CD8-positive, alpha-beta memory T cell (primary cell): Measurements from ENCODE around the gene OR1E2. TPM values are rescaled to one million over a fixed set of nuclear protein-coding genes. Genes with fewer than 3 reads are reported as not detected.
A peak's percentile ranks its signal among the peaks of the same experiment; 100 is the strongest.

ENCODE experiments used
- CTCF ChIA-PET: fragments of 350-600 bp; sonication (Branson Sonifier 250); formaldehyde crosslinking; loops from one replicate; lab custom pipeline; 2021; ENCODE audit warnings: antibody characterized with exemption; lab: Charles Lee
- POLR2A ChIA-PET: fragments of 350-600 bp; sonication (Branson Sonifier 250); formaldehyde crosslinking; loops from one replicate; lab custom pipeline; 2021; ENCODE audit warnings: antibody characterized with exemption; lab: Charles Lee
- DNase-seq, 5 donors: peaks; one replicate each; pipeline versions ENCODE4 v3.0.0 to v3.0.0-alpha.2; 2020 to 2022; ENCODE audit warnings: mixed read lengths in 1 of 5
- H3K27ac ChIP-seq: one replicate; pipeline ENCODE4 v1.7.0; 2013; ENCODE audit warnings: low read depth, mild to moderate bottlenecking, low read length, moderate library complexity
- H3K27me3 ChIP-seq: 2 replicates; pipeline ENCODE4 v1.7.0; 2013; ENCODE audit warnings: low read length, mild to moderate bottlenecking; ENCODE audit not compliant: insufficient read depth, poor library complexity, severe bottlenecking
- H3K36me3 ChIP-seq: 2 replicates; pipeline ENCODE4 v1.7.0; 2013; ENCODE audit warnings: mild to moderate bottlenecking, low read length, moderate library complexity; ENCODE audit not compliant: insufficient read depth
- H3K4me1 ChIP-seq: 2 replicates; pipeline ENCODE4 v1.7.0; 2013; ENCODE audit warnings: mild to moderate bottlenecking, low read length, moderate library complexity; ENCODE audit not compliant: insufficient read depth
- H3K4me3 ChIP-seq: 2 replicates; pipeline ENCODE4 v1.7.0; 2013; ENCODE audit warnings: mild to moderate bottlenecking, low read length
- H3K9me3 ChIP-seq: 2 replicates; pipeline ENCODE4 v1.7.0; 2013; ENCODE audit warnings: mild to moderate bottlenecking, low read length
- H3K27ac Mint-ChIP-seq, 8 donors: one replicate each; pipeline ENCODE4 v1.8.0; 2020 to 2021; ENCODE audit warnings: mixed read lengths in 8 of 8, mild to moderate bottlenecking in 6 of 8, inconsistent platforms in 3 of 8, moderate library complexity in 3 of 8
- H3K27me3 Mint-ChIP-seq, 2 donors: one replicate each; pipeline ENCODE4 v1.8.0; 2020 to 2021; ENCODE audit warnings: mixed read lengths in 2 of 2, mild to moderate bottlenecking in 1 of 2, moderate library complexity in 1 of 2
- H3K36me3 Mint-ChIP-seq, 3 donors: one replicate each; pipeline ENCODE4 v1.8.0; 2020 to 2021; ENCODE audit warnings: mixed read lengths in 3 of 3, inconsistent platforms in 1 of 3, mild to moderate bottlenecking in 1 of 3
- H3K4me1 Mint-ChIP-seq, 3 donors: one replicate each; pipeline ENCODE4 v1.8.0; 2020 to 2021; ENCODE audit warnings: mixed read lengths in 3 of 3, inconsistent platforms in 1 of 3, mild to moderate bottlenecking in 1 of 3
- H3K4me3 Mint-ChIP-seq, 7 donors: one replicate each; pipeline ENCODE4 v1.8.0; 2020 to 2021; ENCODE audit warnings: mixed read lengths in 7 of 7, mild to moderate bottlenecking in 6 of 7, moderate library complexity in 4 of 7, inconsistent platforms in 2 of 7
- H3K9me3 Mint-ChIP-seq, 5 donors: one replicate each; pipeline ENCODE4 v1.8.0; 2020 to 2022; ENCODE audit warnings: mixed read lengths in 5 of 5, mild to moderate bottlenecking in 3 of 5, moderate library complexity in 2 of 5, inconsistent platforms in 1 of 5
- polyA plus RNA-seq: library from polyadenylated mRNA; unstranded; fragments of 300-500 nt; fragmentation: Illumina TruSeq; gene quantifications from one replicate; pipeline ENCODE4 v1.2.3, GENCODE V29; 2021
- total RNA-seq, 2 experiments: library from RNA; stranded (reverse); gene quantifications; one replicate each; pipeline ENCODE4 v1.2.3, GENCODE V29; 2021

Gene OR1E2, protein sequence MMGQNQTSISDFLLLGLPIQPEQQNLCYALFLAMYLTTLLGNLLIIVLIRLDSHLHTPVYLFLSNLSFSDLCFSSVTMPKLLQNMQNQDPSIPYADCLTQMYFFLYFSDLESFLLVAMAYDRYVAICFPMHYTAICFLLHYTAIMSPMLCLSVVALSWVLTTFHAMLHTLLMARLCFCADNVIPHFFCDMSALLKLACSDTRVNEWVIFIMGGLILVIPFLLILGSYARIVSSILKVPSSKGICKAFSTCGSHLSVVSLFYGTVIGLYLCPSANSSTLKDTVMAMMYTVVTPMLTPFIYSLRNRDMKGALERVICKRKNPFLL
- total RNA-seq (not detected), polyA plus RNA-seq (not detected)

DNA sequence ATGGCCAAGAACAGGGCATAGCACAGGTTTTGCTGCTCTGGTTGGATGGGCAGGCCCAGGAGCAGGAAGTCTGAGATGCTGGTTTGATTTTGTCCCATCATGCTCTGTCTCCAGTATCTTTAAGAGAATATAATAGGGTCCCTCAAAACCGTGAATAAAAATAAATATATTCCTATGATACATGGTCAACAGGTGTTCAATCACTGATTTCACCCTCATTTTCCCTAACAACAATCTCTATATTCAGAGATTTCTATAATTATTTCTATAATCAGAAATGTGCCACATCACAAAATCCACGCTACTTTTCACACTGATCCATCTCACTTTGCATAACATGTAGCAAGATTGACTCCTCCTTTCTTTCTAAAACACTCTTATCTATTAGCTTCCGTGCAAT is at the start of gene OR1E2:
Gene OR1E2, minus strand, starts transcription at position 101 of the 400 bp plus-strand sequence. Its CDS starts 0 bp downstream, at position 101.
- no peak within 1 kb of the TSS for H3K4me3 Mint-ChIP-seq
- peaks cover 0 to 2% (median 0%) of the 10 kb centered on the region in 3 donors for H3K36me3 Mint-ChIP-seq
- H3K4me1 Mint-ChIP-seq, result no peaks in the 10 kb centered on the region
- H3K27ac Mint-ChIP-seq, result no peak within 1 kb of the TSS
- peaks cover 22 to 34% of the 10 kb centered on the region in 2 donors for H3K27me3 Mint-ChIP-seq
- ChIA-PET CTCF (no interaction called here), POLR2A (no interaction called here)
- no peaks in the 10 kb centered on the region for H3K36me3 ChIP-seq
- H3K27ac ChIP-seq, result no peak within 1 kb of the TSS
- H3K4me3 ChIP-seq, result no peak within 1 kb of the TSS
- H3K9me3 ChIP-seq, result no peaks in the 10 kb centered on the region
- peaks cover 2 to 18% (median 4%) of the 10 kb centered on the region in 5 donors for H3K9me3 Mint-ChIP-seq
- H3K4me1 ChIP-seq, result no peaks in the 10 kb centered on the region
- no peaks in the 10 kb centered on the region for H3K27me3 ChIP-seq
- no peak for DNase-seq

DNA sequence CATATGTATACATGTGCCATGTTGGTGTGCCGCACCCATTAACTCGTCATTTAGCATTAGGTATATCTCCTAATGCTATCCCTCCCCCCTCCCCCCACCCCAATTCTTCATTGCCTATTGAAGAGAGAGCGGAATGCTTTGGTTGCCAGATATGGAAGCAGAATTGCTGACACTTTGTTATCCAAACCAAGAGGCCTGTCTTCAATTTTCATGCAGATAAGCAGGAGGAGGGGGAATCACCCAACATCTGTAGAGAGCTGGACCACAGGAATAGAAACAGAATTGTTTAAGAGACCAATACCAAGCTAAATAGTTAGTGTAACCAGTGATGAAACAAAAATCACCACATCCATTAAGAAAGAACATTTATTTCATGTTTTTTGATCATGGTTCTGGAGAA is 49.2 kb upstream of the OR1E2 start:
- peaks cover 10 to 44% of the 10 kb centered on the region in 2 donors for H3K27me3 Mint-ChIP-seq
- DNase-seq, result no peak
- no peaks in the 10 kb centered on the region for H3K9me3 ChIP-seq
- no peaks in the 10 kb centered on the region for H3K9me3 Mint-ChIP-seq
- H3K4me1 ChIP-seq, result no peaks in the 10 kb centered on the region
- H3K27me3 ChIP-seq, result peaks cover 6% of the 10 kb centered on the region
- ChIA-PET CTCF (no interaction called here), POLR2A (no interaction called here)
- H3K36me3 ChIP-seq, result no peaks in the 10 kb centered on the region
- no peaks in the 10 kb centered on the region for H3K36me3 Mint-ChIP-seq
- no peaks in the 10 kb centered on the region for H3K4me1 Mint-ChIP-seq
- no peak overlapping the region for H3K4me3 ChIP-seq
- no peak overlapping the region for H3K27ac ChIP-seq
- no peak overlapping the region for H3K27ac Mint-ChIP-seq
- no peak overlapping the region for H3K4me3 Mint-ChIP-seq

DNA sequence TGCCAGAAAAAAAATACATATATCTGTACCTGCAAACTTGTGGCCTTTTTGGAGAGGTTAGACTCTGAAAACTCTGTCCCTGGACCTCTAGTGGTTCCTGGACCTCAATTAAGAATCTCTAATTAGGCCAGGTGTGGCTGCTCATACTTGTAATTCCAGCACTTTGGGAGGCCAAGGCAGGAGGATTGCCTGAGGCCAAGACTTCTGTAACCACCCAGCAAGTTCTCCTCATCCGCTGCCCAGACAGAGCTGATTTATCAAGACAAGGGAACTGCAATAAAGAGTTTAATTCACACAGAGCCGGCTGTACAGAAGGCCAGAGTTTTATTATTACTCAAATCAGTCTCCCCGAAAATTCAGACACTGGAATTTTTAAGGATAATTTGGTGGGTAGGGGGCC is 46.3 kb upstream of the OR1E2 start:
- POLR2A ChIA-PET, result no interaction called here
- H3K9me3 Mint-ChIP-seq, result no peaks in the 10 kb centered on the region
- H3K36me3 ChIP-seq, result no peaks in the 10 kb centered on the region

DNA sequence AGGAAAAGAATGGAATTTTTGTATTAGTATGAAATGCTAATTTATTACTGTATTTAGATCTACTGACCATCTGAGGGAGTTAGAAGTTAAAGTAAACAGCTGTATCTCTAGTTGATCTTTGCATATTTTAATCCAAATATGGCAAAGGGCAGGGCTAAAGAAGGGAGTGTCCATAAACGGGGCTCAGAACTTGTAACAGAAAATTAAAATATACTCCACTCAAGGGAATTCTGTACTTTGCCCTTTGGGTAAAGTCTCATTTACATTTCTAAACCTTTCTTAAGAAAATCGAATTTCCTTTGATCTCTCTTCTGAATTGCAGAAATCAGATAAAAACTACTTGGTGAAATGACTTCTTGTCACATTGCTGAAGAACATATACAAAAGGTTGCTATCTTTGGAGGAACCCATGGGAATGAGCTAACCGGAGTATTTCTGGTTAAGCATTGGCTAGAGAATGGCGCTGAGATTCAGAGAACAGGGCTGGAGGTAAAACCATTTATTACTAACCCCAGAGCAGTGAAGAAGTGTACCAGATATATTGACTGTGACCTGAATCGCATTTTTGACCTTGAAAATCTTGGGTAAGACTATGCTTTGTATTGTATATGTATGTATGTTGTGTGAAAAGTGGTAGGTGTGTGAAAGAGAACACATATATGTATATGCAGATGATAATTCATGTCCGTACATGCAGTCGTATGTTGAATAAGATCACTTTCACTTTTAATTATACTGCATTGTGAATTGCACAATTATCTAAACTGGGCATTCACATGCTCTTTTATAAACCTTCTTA is 42.4 kb upstream of the OR1E2 start, which contains the start of gene ASPA:
Gene ASPA, plus strand, starts transcription at position 186 of the 799 bp plus-strand sequence. Its CDS starts 163 bp downstream, at position 349.
- Mint-ChIP-seq H3K27me3 (peaks cover 2 to 17% of the 10 kb centered on the region in 2 donors), H3K9me3 (no peaks in the 10 kb centered on the region), H3K4me1 (peaks cover 2 to 9% (median 6%) of the 10 kb centered on the region in 3 donors), H3K36me3 (no peaks in the 10 kb centered on the region), H3K27ac (no peak within 1 kb of the TSS), H3K4me3 (peak within 1 kb of the TSS; percentile 12 to 70 (median 42))
- H3K27ac ChIP-seq, result no peak within 1 kb of the TSS
- DNase-seq, result no peak
- H3K27me3 ChIP-seq, result peaks cover 6% of the 10 kb centered on the region
- H3K4me1 ChIP-seq, result no peaks in the 10 kb centered on the region
- H3K36me3 ChIP-seq, result no peaks in the 10 kb centered on the region
- ChIA-PET CTCF (no interaction called here), POLR2A (no interaction called here)
- H3K9me3 ChIP-seq, result no peaks in the 10 kb centered on the region
- H3K4me3 ChIP-seq, result no peak within 1 kb of the TSS

More for the DNA sequence above, 46.3 kb upstream of the OR1E2 start:
- CTCF ChIA-PET, result no interaction called here
- peaks cover 2 to 9% (median 6%) of the 10 kb centered on the region in 3 donors for H3K4me1 Mint-ChIP-seq
- H3K27ac Mint-ChIP-seq, result no peak overlapping the region
- DNase-seq, result no peak
- Histone ChIP-seq H3K27me3 (peaks cover 6% of the 10 kb centered on the region), H3K4me1 (no peaks in the 10 kb centered on the region), H3K9me3 (no peaks in the 10 kb centered on the region), H3K27ac (no peak overlapping the region), H3K4me3 (no peak overlapping the region)
- no peak overlapping the region for H3K4me3 Mint-ChIP-seq
- H3K27me3 Mint-ChIP-seq, result peaks cover 5 to 30% of the 10 kb centered on the region in 2 donors
- no peaks in the 10 kb centered on the region for H3K36me3 Mint-ChIP-seq

DNA sequence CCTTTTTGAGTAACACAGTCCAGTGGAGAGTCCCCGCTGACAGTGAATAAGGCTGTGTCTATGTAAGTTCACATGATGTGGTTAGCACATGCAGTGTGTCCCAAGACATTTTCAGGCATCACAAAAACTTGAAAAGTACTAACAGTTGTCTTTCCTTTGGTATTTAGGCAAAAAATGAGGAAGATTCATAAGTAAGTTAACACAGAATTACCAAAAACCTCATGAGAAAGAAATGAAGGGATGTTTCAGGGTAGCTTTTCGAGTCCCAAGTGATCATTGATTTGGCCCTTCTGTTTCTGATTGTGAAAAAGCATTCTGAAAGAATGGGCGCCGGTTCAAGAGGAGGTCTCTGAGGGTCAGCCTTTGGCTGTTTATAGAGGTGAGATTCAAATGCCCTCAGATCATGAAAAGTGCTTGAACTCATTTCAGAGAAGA is 41.6 kb upstream of the OR1E2 start:
- peaks cover 6% of the 10 kb centered on the region for H3K27me3 ChIP-seq
- H3K4me1 ChIP-seq, result no peaks in the 10 kb centered on the region
- no peaks in the 10 kb centered on the region for H3K36me3 Mint-ChIP-seq
- ChIA-PET CTCF (no interaction called here), POLR2A (no interaction called here)
- no peak overlapping the region for H3K27ac ChIP-seq
- H3K4me3 Mint-ChIP-seq, result no peak overlapping the region
- DNase-seq, result no peak
- H3K9me3 ChIP-seq, result no peaks in the 10 kb centered on the region
- peaks cover 3 to 13% of the 10 kb centered on the region in 2 donors for H3K27me3 Mint-ChIP-seq
- H3K4me1 Mint-ChIP-seq, result peaks cover 2 to 9% (median 6%) of the 10 kb centered on the region in 3 donors
- H3K4me3 ChIP-seq, result no peak overlapping the region
- no peaks in the 10 kb centered on the region for H3K36me3 ChIP-seq
- no peak overlapping the region for H3K27ac Mint-ChIP-seq
- H3K9me3 Mint-ChIP-seq, result no peaks in the 10 kb centered on the region

DNA sequence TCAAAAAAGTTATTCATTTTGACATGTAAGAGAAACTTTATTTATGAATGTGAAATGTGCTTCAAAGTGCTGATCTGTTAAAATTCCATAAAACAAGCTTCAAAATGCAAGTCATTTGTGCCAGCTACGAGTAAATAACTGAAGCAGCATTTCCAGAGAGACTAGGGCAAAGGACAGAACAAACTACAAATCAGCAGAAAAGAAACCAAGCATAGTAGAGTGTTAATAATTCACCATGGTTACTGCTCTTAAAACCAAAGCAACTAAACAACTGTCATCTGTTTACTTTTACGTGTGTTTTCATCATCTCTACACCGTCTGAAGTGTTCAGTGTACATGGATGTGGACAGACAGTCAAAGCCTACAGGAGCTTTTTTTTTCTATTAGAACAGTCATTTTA is 40.6 kb upstream of the OR1E2 start:
- Histone ChIP-seq H3K27ac (no peak overlapping the region), H3K4me3 (no peak overlapping the region), H3K36me3 (no peaks in the 10 kb centered on the region), H3K9me3 (no peaks in the 10 kb centered on the region), H3K27me3 (peaks cover 6% of the 10 kb centered on the region), H3K4me1 (no peaks in the 10 kb centered on the region)
- ChIA-PET POLR2A (no interaction called here), CTCF (no interaction called here)
- H3K27ac Mint-ChIP-seq, result no peak overlapping the region
- DNase-seq, result no peak
- no peaks in the 10 kb centered on the region for H3K36me3 Mint-ChIP-seq
- no peak overlapping the region for H3K4me3 Mint-ChIP-seq
- peaks cover 2 to 9% (median 6%) of the 10 kb centered on the region in 3 donors for H3K4me1 Mint-ChIP-seq
- H3K27me3 Mint-ChIP-seq, result peaks cover 3 to 17% of the 10 kb centered on the region in 2 donors
- H3K9me3 Mint-ChIP-seq, result no peaks in the 10 kb centered on the region

DNA sequence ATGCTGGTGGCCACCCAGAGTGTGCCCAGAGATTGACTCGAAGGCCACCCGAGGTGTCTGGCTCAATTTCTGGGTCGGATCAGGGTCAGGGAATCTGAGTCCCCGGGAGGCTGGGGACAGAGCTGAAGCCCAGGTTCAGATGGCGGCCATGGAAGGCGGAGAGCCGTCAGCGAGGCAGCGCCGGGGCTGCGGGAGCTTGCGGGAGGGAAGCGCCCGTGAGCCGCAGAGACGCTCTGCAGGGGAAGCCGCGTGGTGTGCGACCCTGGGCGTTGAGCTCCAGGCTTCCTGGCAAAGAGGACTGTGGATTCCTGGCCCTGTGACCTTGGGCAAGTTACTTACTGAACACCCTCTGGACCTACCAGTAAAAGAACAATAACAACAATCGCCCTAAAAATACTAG is 38.5 kb upstream of the OR1E2 start:
- Mint-ChIP-seq H3K27me3 (peaks cover 1 to 19% of the 10 kb centered on the region in 2 donors), H3K27ac (no peak overlapping the region), H3K9me3 (no peaks in the 10 kb centered on the region), H3K36me3 (no peaks in the 10 kb centered on the region), H3K4me3 (no peak overlapping the region), H3K4me1 (peaks cover 2 to 9% (median 6%) of the 10 kb centered on the region in 3 donors)
- ChIA-PET CTCF (no interaction called here), POLR2A (no interaction called here)
- H3K27me3 ChIP-seq, result no peaks in the 10 kb centered on the region
- no peaks in the 10 kb centered on the region for H3K36me3 ChIP-seq
- H3K4me1 ChIP-seq, result no peaks in the 10 kb centered on the region
- no peak overlapping the region for H3K27ac ChIP-seq
- H3K4me3 ChIP-seq, result no peak overlapping the region
- H3K9me3 ChIP-seq, result no peaks in the 10 kb centered on the region
- DNase-seq, result no peak

DNA sequence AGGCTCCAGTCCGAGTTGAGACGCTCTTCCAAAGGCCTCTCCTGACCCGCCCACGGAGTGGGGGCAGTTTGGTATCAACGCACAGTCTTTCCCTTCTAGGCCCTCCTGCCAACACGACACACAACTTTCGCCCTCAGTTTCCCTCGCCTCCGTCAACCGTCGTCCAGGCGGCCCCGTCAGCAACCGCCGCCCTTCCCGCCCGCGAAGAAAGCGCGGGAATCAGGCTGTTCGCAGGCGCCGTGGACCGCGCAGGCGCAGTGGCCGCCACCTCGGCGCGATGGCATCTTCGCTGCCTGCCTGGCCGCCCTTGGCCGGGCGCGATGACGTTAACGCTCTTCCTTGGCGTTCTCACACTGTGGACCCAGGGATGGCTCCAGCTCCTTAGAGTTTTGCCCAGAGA is 38.0 kb upstream of the OR1E2 start, which contains the start of gene SPATA22:
Gene SPATA22, minus strand, starts transcription at position 221 of the 400 bp plus-strand sequence. CDS start 2,494 bp downstream, outside the sequence.
- H3K4me1 Mint-ChIP-seq, result peaks cover 2 to 9% (median 6%) of the 10 kb centered on the region in 3 donors
- Histone ChIP-seq H3K27me3 (no peaks in the 10 kb centered on the region), H3K9me3 (no peaks in the 10 kb centered on the region), H3K4me3 (no peak within 1 kb of the TSS), H3K36me3 (no peaks in the 10 kb centered on the region), H3K4me1 (no peaks in the 10 kb centered on the region), H3K27ac (no peak within 1 kb of the TSS)
- H3K4me3 Mint-ChIP-seq, result no peak within 1 kb of the TSS
- H3K9me3 Mint-ChIP-seq, result no peaks in the 10 kb centered on the region
- no peak within 1 kb of the TSS for H3K27ac Mint-ChIP-seq
- ChIA-PET CTCF (no interaction called here), POLR2A (no interaction called here)
- H3K36me3 Mint-ChIP-seq, result no peaks in the 10 kb centered on the region
- DNase-seq, result no peak
- H3K27me3 Mint-ChIP-seq, result peaks cover 1 to 19% of the 10 kb centered on the region in 2 donors
